IPS-NIHi7 (cell line): Measurements from ENCODE around the gene MAML3.

Source experiments
- DNase-seq: peaks from one replicate; pipeline ENCODE4 v3.0.0; 2012; ENCODE audit warnings: mixed read lengths; ENCODE audit errors: extremely low spot score

MAML3 gene

GRCh38 chr4:140127422-140127821 lies 26.6 kb downstream of the MAML3 start:
- DNase-seq: no peak

- DNase-seq: no peak
Measured at GRCh38 chr4:140126261-140126660, 27.7 kb downstream of the MAML3 start.

- DNase-seq: no peak
Measured at GRCh38 chr4:140125374-140125773, 28.6 kb downstream of the MAML3 start.

DNA sequence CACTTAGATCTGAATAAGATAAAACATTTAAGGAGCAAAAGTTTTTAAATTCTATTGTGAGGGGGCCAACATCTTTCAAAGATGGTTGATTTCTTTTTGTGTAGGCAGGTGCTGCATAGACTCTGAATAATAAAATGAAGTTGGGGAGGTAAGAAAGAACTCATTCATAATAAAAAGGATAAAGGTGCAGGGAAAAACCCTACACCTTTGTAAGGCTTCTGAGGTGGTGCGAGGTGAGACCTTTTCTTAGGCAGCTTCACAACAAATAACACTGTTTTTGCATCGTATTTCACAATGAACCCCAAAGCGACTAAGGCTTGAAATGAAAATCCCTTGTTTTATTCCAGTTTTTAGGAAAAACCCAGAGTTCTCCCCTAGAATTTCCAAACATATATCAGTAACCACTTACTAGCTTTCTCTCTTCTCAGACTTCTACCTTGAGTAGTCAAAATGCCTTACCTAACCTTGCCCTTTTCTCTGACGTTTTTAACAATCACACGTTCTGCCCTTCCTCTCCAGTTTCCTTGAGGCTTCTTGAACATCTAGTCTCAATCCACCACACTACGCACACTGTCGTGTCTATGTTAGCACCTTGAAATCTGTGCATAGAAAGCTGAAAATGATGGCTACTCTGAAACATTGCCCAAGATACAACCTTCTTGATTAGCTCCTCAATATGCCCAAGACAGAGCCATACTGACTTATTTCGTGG lies 30.2 kb downstream of the MAML3 start:
- no peak for DNase-seq

DNA sequence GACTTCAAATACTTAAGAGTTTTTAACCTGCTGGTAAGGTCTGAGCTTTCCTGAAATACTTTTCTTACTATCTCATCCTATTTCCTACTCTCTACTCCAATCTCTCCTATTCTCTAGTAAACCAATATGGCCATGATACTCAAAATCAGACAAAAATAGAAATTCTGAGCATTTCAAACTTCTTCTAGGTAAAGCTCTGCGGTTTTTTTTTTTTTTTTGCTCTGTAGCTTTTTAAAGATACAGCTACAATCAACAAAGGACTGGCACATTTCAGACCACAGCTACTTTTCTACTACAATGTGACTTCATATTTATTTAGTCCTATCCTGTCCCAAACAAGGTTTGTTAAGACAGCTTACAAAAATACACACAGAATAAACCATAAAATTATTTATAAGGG lies 31.1 kb downstream of the MAML3 start:
- DNase-seq: no peak

DNA sequence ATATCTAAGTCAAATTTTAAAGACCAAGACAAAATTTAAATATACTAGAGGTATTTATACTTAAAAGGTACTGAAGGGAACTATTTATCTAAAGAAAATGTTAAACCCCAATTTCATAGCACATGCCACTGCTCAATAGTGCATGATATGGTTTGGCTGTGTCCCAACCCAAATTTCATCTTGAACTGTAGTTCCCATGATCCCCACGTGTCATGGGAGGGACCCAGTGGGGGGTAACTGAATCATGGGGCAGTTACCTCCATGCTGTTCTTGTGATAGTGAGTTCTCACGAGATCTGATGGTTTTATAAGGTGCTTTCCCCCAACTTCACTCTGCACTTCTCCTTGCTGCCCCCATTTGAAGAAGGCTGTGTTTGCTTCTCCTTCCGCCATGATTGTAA lies 32.3 kb downstream of the MAML3 start:
- DNase-seq: no peak

GRCh38 chr4:140118931-140119640 lies 34.9 kb downstream of the MAML3 start:
- no peak for DNase-seq

- DNase-seq: no peak
Measured at GRCh38 chr4:140117947-140118346, 36.0 kb downstream of the MAML3 start.

- no peak for DNase-seq
Measured at GRCh38 chr4:140116442-140117104, 37.4 kb downstream of the MAML3 start.

DNA sequence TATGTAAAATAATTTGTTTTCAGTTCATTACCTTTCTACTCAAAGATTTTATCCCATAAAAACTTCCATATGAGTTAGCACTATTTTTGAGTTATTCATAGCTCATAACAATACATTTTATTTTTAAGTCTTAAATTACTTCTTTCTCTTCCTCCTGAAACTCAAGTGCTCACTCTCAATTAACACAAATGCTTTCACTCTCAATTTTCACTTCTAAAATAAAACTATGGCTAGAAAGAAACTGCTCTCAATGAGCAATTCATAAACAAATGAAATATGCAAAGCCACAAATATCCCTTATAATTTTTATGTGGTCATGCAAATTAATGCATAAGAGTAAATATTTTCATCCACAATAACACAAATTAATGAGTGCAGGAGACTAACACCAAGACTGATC lies 38.8 kb downstream of the MAML3 start:
- no peak for DNase-seq

DNA sequence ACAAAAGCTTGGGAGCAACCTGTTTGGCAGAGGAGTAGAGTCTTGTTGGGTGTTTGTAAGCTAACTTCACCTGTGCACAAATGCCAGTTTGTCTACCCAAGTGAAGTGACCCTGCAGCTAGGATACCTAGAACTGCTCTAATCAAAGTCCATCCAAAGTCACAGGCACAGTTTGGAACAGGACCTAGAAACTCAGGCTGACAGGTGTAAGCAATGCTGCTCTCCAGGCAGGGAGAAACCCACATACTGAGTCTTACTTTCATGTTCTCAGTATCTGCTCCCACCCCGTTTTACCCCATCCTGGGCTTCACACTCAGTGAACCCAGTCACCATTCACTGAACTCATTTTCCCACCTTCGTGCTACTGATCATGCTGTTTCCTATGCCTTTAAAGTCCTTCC lies 40.3 kb downstream of the MAML3 start:
- no peak for DNase-seq

- DNase-seq: no peak
Measured at GRCh38 chr4:140112576-140112975, 41.4 kb downstream of the MAML3 start.

DNA sequence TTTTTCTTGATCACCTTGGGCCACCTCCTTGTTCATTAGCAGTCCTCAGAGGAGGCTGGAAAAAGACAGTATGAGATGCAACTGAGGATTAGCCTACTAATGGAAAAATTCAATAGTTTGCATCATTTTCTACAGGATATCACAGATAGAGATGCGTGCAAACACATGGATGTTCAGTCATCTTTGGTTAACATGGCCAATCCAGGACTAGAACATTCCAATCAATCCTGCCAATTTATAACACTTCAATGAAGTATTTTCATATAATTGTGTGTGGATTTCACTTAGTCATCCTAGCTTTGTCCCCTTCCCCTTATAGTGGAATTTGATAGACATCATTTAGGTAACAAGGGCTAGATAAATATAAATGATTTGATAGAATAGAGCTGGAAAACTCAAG lies 42.7 kb downstream of the MAML3 start:
- no peak for DNase-seq

DNA sequence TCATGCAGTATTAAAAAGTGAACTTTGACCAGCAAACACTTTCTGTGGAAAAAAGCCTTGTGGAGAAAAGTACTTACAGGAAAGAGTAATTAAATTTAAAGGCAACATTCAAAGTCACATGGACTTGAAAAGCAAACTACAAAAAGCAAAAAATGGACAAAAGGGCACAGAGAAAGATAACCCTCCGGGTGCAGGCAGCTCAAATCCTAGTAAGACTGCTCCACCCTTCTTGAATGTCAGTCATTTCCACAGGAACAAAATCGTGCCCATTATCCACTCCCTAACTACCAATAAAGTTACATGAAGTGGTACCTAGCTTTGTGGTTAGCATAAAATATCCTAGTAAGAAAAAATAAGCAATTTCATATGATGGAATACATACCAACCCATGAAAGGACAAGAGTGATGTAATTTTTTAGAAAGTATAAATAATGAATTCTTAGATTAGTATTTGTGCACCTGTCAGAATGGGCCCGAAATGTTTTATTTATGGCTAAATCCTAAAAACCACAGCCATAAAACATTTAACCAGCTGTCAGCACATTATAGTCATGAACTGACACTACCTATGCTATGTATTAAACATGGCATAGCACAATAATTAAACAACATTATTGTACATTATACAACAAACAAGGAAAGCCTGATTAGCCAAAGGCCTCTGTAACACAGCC lies 43.3 kb downstream of the MAML3 start:
- no peak for DNase-seq

GRCh38 chr4:140109737-140110136 lies 44.2 kb downstream of the MAML3 start:
- no peak for DNase-seq

GRCh38 chr4:140109292-140109691 lies 44.7 kb downstream of the MAML3 start:
- DNase-seq: no peak

- no peak for DNase-seq
Measured at GRCh38 chr4:140108713-140109230, 45.2 kb downstream of the MAML3 start.

DNA sequence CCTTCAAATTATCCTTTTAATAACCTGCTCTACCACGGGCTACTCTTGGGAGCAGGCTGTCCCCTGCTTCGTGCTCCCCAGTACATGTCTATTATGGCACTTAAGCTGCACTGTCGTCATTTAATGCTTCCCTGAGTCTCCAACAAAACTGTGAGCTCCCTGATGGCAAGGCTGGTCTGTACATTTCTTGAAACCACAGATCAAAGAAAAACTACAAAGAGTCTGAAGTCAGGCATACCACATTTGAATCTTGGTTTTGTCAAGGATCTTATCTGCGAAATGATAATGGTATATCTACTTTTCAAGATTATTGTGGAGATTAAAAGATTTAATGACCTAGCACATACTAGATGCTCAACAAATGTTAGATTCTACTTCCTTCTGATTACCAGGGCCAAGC lies 45.7 kb downstream of the MAML3 start:
- DNase-seq: no peak

DNA sequence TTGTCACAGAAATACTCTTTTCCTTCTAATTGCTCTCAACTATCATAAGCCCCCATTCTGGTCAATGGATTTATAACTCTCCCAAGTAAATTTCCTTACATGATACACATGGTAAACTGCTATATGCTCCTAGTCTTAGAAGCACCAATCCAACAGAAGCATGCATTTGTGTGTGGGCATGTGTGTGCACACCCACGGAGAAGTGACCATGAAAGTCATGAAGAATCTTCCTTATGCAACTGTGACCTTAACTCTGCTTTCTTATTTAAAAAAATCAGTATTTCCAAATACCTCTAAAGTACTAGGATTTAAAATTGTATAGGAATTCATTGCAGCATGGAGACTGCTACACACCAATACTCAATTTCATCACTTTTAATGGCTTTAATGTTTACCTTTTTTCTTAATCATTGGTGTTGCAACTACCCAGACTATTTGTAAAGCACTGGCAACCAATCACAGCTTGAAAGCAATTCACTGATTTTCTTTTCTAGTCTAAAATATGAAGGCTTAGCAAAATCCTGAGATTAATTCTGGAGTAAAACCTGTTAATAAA lies 47.6 kb downstream of the MAML3 start:
- no peak for DNase-seq

GRCh38 chr4:140105436-140105835 lies 48.5 kb downstream of the MAML3 start:
- no peak for DNase-seq

- no peak for DNase-seq
Measured at GRCh38 chr4:140103676-140104075, 50.3 kb downstream of the MAML3 start.

GRCh38 chr4:140102421-140102820 lies 51.6 kb downstream of the MAML3 start:
- no peak for DNase-seq
